ENCODE measurements around the gene SGTA. TPM values are rescaled to one million over a fixed set of nuclear protein-coding genes. Genes with fewer than 3 reads are reported as not detected.
A peak's percentile ranks its signal among the peaks of the same experiment; 100 is the strongest.

Gene SGTA
- total RNA-seq, 1 experiment from 2014 or later = 109 TPM

GRCh38 chr19:2739602-2740313 is 43.3 kb downstream of the SGTA start, which contains the start of gene SLC39A3 (continued):
- TF ChIP-seq EZH2phosphoT487 (IDR thresholded peaks at IDR 0.05; ENCODE audit: borderline replicate concordance) = no peak
- no peak for TF ChIP-seq CEBPB (IDR thresholded peaks at IDR 0.05; ENCODE audit: low read depth)
- peak; percentile 93; the same call in 1 of the 2 replicates for TF ChIP-seq SIN3A (IDR thresholded peaks at IDR 0.05; ENCODE audit: low read depth)

GRCh38 chr19:2736550-2737190 is 46.4 kb downstream of the SGTA start:
- no peak overlapping the region for H3K4me3 ChIP-seq (replicated peaks in 1 of 2; ENCODE audit: low read depth in 1 of 2, low read length in 2 of 2)
- ChIA-PET POLR2A (no interaction called here), RAD21 (ENCODE audit: low non-redundant PET in 1 of 2, low total read pairs in 2 of 2, uncharacterized antibody in 2 of 2, unreplicated experiment in 2 of 2) (no interaction called here), CTCF (no interaction called here)
- ATAC-seq (no peak), DNase-seq (ENCODE audit: low read depth, low spot score) (no peak)
- H4K20me1 ChIP-seq (ENCODE audit: insufficient read depth) = no peaks in the 10 kb centered on the region
- intact Hi-C loops (cut with micrococcal nuclease) = no loop called here
- no peaks in the 10 kb centered on the region for H3K9me2 ChIP-seq (ENCODE audit: insufficient read depth)
- H3K36me3 ChIP-seq (ENCODE audit: control insufficient read depth in 1 of 2, insufficient read depth in 2 of 2, low read length in 2 of 2) = peaks cover 3 to 17% of the 10 kb centered on the region in 2 experiments
- no peak overlapping the region for H3K4me2 ChIP-seq (ENCODE audit: low read length)
- H3K27ac ChIP-seq (ENCODE audit: low read depth, low read length) = no peak overlapping the region
- no peak overlapping the region for H3K9ac ChIP-seq (ENCODE audit: low read length)
- H3K27me3 ChIP-seq (ENCODE audit: insufficient read depth, low read length) = no peaks in the 10 kb centered on the region
- no peak overlapping the region for H2AFZ ChIP-seq (ENCODE audit: low read depth, low read length, poor library complexity, severe bottlenecking)
- BruUV-seq (replicated peaks) = TSS peak; percentile 11
- peaks cover 21% of the 10 kb centered on the region for H3K79me2 ChIP-seq (ENCODE audit: insufficient read depth, low read length)
- H3K9me3 ChIP-seq (ENCODE audit: control insufficient read depth in 1 of 2, insufficient read depth in 1 of 2, low read depth in 1 of 2, low read length in 2 of 2) = peaks cover 0 to 6% of the 10 kb centered on the region in 2 experiments; a peak in 1 of 4 replicates
- H3K4me1 ChIP-seq (ENCODE audit: control insufficient read depth in 1 of 2, insufficient read depth in 2 of 2, low read length in 2 of 2) = peaks cover 0 to 3% of the 10 kb centered on the region in 2 experiments; a peak in 1 of 4 replicates
- no peak for TF ChIP-seq EZH2 (IDR thresholded peaks at IDR 0.05)
- TF ChIP-seq, protein P1, sequence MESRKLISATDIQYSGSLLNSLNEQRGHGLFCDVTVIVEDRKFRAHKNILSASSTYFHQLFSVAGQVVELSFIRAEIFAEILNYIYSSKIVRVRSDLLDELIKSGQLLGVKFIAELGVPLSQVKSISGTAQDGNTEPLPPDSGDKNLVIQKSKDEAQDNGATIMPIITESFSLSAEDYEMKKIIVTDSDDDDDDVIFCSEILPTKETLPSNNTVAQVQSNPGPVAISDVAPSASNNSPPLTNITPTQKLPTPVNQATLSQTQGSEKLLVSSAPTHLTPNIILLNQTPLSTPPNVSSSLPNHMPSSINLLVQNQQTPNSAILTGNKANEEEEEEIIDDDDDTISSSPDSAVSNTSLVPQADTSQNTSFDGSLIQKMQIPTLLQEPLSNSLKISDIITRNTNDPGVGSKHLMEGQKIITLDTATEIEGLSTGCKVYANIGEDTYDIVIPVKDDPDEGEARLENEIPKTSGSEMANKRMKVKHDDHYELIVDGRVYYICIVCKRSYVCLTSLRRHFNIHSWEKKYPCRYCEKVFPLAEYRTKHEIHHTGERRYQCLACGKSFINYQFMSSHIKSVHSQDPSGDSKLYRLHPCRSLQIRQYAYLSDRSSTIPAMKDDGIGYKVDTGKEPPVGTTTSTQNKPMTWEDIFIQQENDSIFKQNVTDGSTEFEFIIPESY (IDR thresholded peaks at IDR 0.05; ENCODE audit: extremely low read depth, insufficient replicate concordance, low read length) = no peak
- TF ChIP-seq ELF1 (IDR thresholded peaks at IDR 0.05; ENCODE audit: borderline replicate concordance, low read depth) = no peak
- TF ChIP-seq ZFX (IDR thresholded peaks at IDR 0.05) = no peak
- TF ChIP-seq, protein P2, sequence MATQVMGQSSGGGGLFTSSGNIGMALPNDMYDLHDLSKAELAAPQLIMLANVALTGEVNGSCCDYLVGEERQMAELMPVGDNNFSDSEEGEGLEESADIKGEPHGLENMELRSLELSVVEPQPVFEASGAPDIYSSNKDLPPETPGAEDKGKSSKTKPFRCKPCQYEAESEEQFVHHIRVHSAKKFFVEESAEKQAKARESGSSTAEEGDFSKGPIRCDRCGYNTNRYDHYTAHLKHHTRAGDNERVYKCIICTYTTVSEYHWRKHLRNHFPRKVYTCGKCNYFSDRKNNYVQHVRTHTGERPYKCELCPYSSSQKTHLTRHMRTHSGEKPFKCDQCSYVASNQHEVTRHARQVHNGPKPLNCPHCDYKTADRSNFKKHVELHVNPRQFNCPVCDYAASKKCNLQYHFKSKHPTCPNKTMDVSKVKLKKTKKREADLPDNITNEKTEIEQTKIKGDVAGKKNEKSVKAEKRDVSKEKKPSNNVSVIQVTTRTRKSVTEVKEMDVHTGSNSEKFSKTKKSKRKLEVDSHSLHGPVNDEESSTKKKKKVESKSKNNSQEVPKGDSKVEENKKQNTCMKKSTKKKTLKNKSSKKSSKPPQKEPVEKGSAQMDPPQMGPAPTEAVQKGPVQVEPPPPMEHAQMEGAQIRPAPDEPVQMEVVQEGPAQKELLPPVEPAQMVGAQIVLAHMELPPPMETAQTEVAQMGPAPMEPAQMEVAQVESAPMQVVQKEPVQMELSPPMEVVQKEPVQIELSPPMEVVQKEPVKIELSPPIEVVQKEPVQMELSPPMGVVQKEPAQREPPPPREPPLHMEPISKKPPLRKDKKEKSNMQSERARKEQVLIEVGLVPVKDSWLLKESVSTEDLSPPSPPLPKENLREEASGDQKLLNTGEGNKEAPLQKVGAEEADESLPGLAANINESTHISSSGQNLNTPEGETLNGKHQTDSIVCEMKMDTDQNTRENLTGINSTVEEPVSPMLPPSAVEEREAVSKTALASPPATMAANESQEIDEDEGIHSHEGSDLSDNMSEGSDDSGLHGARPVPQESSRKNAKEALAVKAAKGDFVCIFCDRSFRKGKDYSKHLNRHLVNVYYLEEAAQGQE (IDR thresholded peaks at IDR 0.05; ENCODE audit: low read depth) = no peak
- TF ChIP-seq RAD21 (IDR thresholded peaks at IDR 0.05; ENCODE audit: low read depth) = no peak
- TF ChIP-seq, protein P3, sequence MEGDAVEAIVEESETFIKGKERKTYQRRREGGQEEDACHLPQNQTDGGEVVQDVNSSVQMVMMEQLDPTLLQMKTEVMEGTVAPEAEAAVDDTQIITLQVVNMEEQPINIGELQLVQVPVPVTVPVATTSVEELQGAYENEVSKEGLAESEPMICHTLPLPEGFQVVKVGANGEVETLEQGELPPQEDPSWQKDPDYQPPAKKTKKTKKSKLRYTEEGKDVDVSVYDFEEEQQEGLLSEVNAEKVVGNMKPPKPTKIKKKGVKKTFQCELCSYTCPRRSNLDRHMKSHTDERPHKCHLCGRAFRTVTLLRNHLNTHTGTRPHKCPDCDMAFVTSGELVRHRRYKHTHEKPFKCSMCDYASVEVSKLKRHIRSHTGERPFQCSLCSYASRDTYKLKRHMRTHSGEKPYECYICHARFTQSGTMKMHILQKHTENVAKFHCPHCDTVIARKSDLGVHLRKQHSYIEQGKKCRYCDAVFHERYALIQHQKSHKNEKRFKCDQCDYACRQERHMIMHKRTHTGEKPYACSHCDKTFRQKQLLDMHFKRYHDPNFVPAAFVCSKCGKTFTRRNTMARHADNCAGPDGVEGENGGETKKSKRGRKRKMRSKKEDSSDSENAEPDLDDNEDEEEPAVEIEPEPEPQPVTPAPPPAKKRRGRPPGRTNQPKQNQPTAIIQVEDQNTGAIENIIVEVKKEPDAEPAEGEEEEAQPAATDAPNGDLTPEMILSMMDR (IDR thresholded peaks at IDR 0.05 in 2 of 3, conservative IDR thresholded peaks at IDR 0.05 in 1 of 3; ENCODE audit: borderline replicate concordance in 1 of 3, insufficient read depth in 1 of 3, low read depth in 2 of 3, low read length in 2 of 3) = no peak
- TF ChIP-seq SRF (IDR thresholded peaks at IDR 0.05; ENCODE audit: low read depth) = no peak

Measured in HCT116 (cell line).